ENCODE data around the gene KLK11. TPM values are rescaled to one million over a fixed set of nuclear protein-coding genes. Genes with fewer than 3 reads are reported as not detected.

KLK11 gene
- polyA plus RNA-seq, 3 donors = not detected

DNA sequence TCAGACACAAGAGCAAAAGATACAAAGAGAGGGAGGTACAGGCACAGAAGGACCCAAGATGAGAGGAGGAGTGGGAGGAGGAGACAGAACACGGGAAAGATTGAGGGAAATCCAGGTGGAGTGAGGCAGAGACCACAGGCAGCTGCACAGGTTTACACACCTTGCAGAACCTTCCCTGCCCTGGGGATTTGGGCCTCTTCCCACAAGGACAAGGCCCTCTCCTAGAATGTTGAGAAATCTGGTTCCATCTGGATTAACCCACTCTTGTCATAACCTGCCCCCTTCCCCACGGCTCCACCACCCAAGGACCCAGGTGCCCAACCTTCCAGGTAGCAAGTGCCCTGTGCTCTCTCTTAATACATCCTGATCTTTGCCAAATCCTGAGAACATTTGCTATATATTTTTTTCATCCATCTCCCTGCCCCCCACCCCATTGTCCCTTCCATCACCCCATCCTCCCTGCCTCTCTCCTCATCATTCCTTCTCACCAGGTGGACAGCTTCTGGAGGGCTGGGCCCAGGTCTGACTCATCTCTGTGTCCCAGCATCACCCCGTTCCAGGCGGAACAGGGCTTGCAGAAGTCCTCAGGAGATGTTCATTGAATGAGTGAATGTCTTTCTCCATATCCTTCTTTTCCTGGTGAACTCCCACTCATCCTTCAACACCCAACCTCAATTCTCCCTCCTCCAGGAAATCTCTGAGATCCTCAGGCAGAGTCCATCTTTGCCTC is 16.2 kb downstream of the KLK11 start:
- Mint-ChIP-seq H3K27me3 (ENCODE audit: low read depth in 3 of 3) (peaks cover 21 to 39% (median 29%) of the 10 kb centered on the region in 3 donors), H3K9me3 (peaks cover 0 to 1% (median 0%) of the 10 kb centered on the region in 7 donors), H3K4me3 (no peak overlapping the region), H3K36me3 (no peaks in the 10 kb centered on the region), H3K4me1 (no peaks in the 10 kb centered on the region), H3K27ac (no peak overlapping the region)
- Histone ChIP-seq H3K4me1 (ENCODE audit: control insufficient read depth in 1 of 2, insufficient read depth in 2 of 2, low read length in 2 of 2) (no peaks in the 10 kb centered on the region), H3K4me2 (replicated peaks; ENCODE audit: extremely low read depth, low read length, poor library complexity, severe bottlenecking) (no peak overlapping the region), H3K27ac (ENCODE audit: low read depth in 1 of 2, low read length in 2 of 2) (no peak overlapping the region), H3K9ac (ENCODE audit: insufficient read depth, low read length, poor library complexity, severe bottlenecking) (no peak overlapping the region), H3K36me3 (replicated peaks in 1 of 2; ENCODE audit: control insufficient read depth in 1 of 2, insufficient read depth in 2 of 2, low read length in 2 of 2) (no peaks in the 10 kb centered on the region), H3K9me3 (replicated peaks in 1 of 2; ENCODE audit: control insufficient read depth in 1 of 2, insufficient read depth in 1 of 2, low read length in 2 of 2) (no peaks in the 10 kb centered on the region), H3K27me3 (ENCODE audit: control insufficient read depth in 2 of 2, insufficient read depth in 2 of 2, low read length in 2 of 2) (peaks cover 0 to 2% of the 10 kb centered on the region in 2 donors), H2AFZ (ENCODE audit: insufficient read depth, low read depth, low read length, poor library complexity, severe bottlenecking) (no peak overlapping the region), H3K79me2 (ENCODE audit: insufficient read depth, low read length) (no peaks in the 10 kb centered on the region), H3K4me3 (replicated peaks in 1 of 3; ENCODE audit: low read depth in 2 of 3, low read length in 3 of 3) (no peak overlapping the region), H4K20me1 (ENCODE audit: insufficient read depth, low read length) (no peaks in the 10 kb centered on the region)
- TF ChIP-seq CTCF (IDR thresholded peaks at IDR 0.05) = no peak
- intact Hi-C loops (cut with micrococcal nuclease) = no loop called here
- DNase-seq = no peak
- 89% methylated on average over 1 of the region's 4 CpGs for whole genome bisulfite sequencing (ENCODE audit: insufficient coverage)

DNA sequence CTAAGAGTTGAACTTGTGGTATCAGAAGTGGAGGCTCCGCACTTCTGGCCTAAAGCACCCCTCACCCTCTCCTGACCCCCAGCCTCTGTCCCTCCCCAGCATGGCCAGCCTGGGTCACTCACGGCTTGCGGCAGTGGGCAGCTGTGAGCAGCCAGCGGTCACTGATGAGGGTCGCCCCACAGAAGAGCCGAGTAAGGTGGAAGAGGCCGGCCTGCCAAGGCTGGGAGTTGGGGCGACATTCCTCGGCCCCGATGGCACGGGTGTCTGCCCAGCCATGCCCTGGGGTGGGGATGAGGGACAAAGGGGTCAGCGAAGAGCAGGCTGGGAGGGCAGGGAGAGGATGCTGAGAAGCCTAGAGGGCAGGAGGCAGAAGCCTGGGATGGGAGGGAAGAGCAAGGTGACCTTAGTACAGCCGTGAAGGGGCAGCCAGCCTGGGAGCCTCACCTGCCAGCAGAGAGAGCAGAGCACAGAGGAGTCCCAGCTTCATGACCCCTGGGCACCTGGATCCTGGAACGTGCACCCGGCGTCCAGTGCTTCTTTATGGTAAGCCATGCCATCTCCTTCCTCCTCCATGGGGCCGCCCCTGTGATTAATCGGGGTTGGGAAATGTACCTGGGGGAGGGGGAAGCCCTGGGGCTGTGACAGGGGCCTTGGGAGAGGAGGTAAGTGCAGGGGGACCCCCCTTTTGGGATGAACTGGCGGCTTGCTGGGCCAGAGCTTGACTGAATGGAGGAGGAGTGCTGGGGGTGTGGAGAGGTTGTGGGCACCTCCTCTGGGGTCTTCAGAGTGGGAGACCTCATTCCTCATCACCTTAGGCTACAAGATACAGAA is 17.1 kb downstream of the KLK11 start:
- TF ChIP-seq CTCF (IDR thresholded peaks at IDR 0.05) = no peak
- H3K4me2 ChIP-seq (replicated peaks; ENCODE audit: extremely low read depth, low read length, poor library complexity, severe bottlenecking) = no peak overlapping the region
- Mint-ChIP-seq H3K27me3 (ENCODE audit: low read depth in 3 of 3) (peaks cover 14 to 36% (median 29%) of the 10 kb centered on the region in 3 donors), H3K4me3 (no peak overlapping the region), H3K4me1 (no peaks in the 10 kb centered on the region), H3K27ac (no peak overlapping the region), H3K9me3 (peaks cover 0 to 2% (median 0%) of the 10 kb centered on the region in 7 donors), H3K36me3 (no peaks in the 10 kb centered on the region)
- intact Hi-C loops (cut with micrococcal nuclease) = no loop called here
- no peaks in the 10 kb centered on the region for H3K4me1 ChIP-seq (ENCODE audit: control insufficient read depth in 1 of 2, insufficient read depth in 2 of 2, low read length in 2 of 2)
- H2AFZ ChIP-seq (ENCODE audit: insufficient read depth, low read depth, low read length, poor library complexity, severe bottlenecking) = no peak overlapping the region
- no peaks in the 10 kb centered on the region for H4K20me1 ChIP-seq (ENCODE audit: insufficient read depth, low read length)
- no peaks in the 10 kb centered on the region for H3K36me3 ChIP-seq (replicated peaks in 1 of 2; ENCODE audit: control insufficient read depth in 1 of 2, insufficient read depth in 2 of 2, low read length in 2 of 2)
- H3K27me3 ChIP-seq (ENCODE audit: control insufficient read depth in 2 of 2, insufficient read depth in 2 of 2, low read length in 2 of 2) = no peaks in the 10 kb centered on the region
- no peak overlapping the region for H3K4me3 ChIP-seq (replicated peaks in 1 of 3; ENCODE audit: low read depth in 2 of 3, low read length in 3 of 3)
- H3K27ac ChIP-seq (ENCODE audit: low read depth in 1 of 2, low read length in 2 of 2) = no peak overlapping the region
- no peaks in the 10 kb centered on the region for H3K79me2 ChIP-seq (ENCODE audit: insufficient read depth, low read length)
- no peaks in the 10 kb centered on the region for H3K9me3 ChIP-seq (replicated peaks in 1 of 2; ENCODE audit: control insufficient read depth in 1 of 2, insufficient read depth in 1 of 2, low read length in 2 of 2)
- no peak for DNase-seq
- 78% methylated on average over 12 of the region's 19 CpGs for WGBS (ENCODE audit: insufficient coverage)
- no peak overlapping the region for H3K9ac ChIP-seq (ENCODE audit: insufficient read depth, low read length, poor library complexity, severe bottlenecking)
